Panc1 (cell line): ENCODE results near the gene TC2N. TPM values are rescaled to one million over a fixed set of nuclear protein-coding genes. Genes with fewer than 3 reads are reported as not detected.

Experiments
- ATAC-seq: fragments of 200-7000 bp; cut with Tn5 transposase; 2 replicates; pipeline ENCODE4 v1.9.1; 2020; ENCODE audit warnings: mild to moderate bottlenecking, moderate library complexity
- BruUV-seq: library from RNA; stranded (reverse); fragments of 400-500 nt; replicated peaks from 2 replicates; lab custom pipeline; 2021; lab: Mats Ljungman, UMichigan
- CTCF ChIA-PET: fragments of 300-600 bp; sonication (Branson Sonifier 250); formaldehyde crosslinking; loops from one replicate; lab custom pipeline; 2022; ENCODE audit warnings: antibody characterized with exemption; lab: Charles Lee
- POLR2A ChIA-PET: fragments of 300-600 bp; sonication (Branson Sonifier 250); formaldehyde crosslinking; loops from one replicate; lab custom pipeline; 2022; ENCODE audit warnings: antibody characterized with exemption; lab: Charles Lee
- DNase-seq: peaks from one replicate; pipeline ENCODE4 v3.0.0-alpha.2; 2010; ENCODE audit warnings: low read depth, low spot score
- H3K27ac ChIP-seq: 2 replicates; pipeline ENCODE4 v1.5.1; 2011; ENCODE audit warnings: mild to moderate bottlenecking, low read length, inconsistent platforms
- H3K27me3 ChIP-seq: fragments of 200-500 bp; sonication (Bioruptor generic); 2 replicates; pipeline ENCODE4 v1.6.0; 2014; ENCODE audit warnings: low read length, inconsistent platforms; ENCODE audit not compliant: control insufficient read depth, insufficient read depth
- H3K36me3 ChIP-seq: fragments of 200-500 bp; sonication (Bioruptor generic); 2 replicates; pipeline ENCODE4 v1.5.1; 2014; ENCODE audit warnings: inconsistent platforms, mild to moderate bottlenecking, low read length, moderate library complexity; ENCODE audit not compliant: control insufficient read depth, insufficient read depth
- H3K4me1 ChIP-seq: 2 replicates; pipeline ENCODE4 v1.5.1; 2011; ENCODE audit warnings: inconsistent platforms, mild to moderate bottlenecking, low read length, moderate library complexity; ENCODE audit not compliant: control insufficient read depth, insufficient read depth
- H3K4me3 ChIP-seq, 2 experiments: 2 replicates each; pipeline ENCODE4 v1.5.1; 2011 to 2012; ENCODE audit warnings: low read depth in 2 of 2, low read length in 2 of 2, mild to moderate bottlenecking in 2 of 2, inconsistent platforms in 1 of 2, moderate library complexity in 1 of 2
- H3K9me3 ChIP-seq: fragments of 200-500 bp; sonication (Bioruptor generic); 2 replicates; pipeline ENCODE4 v1.5.1; 2014; ENCODE audit warnings: low read depth, mild to moderate bottlenecking, inconsistent platforms, low read length, moderate library complexity; ENCODE audit not compliant: control insufficient read depth, insufficient read depth
- CTCF ChIP-seq: fragments of 450-650 bp; IDR thresholded peaks from 2 replicates; pipeline ENCODE4 v1.5.1; 2017; ENCODE audit warnings: mild to moderate bottlenecking
- POLR2AphosphoS5 ChIP-seq: IDR thresholded peaks from 2 replicates; pipeline ENCODE4 v1.6.1; 2012; ENCODE audit warnings: mild to moderate bottlenecking, low read depth, low read length, moderate library complexity
- REST ChIP-seq, 2 experiments: IDR thresholded peaks; 2 replicates each; pipeline ENCODE4 v1.6.1; 2011 to 2012; ENCODE audit warnings: low read depth in 2 of 2, control low read depth in 1 of 2, low read length in 1 of 2, mild to moderate bottlenecking in 1 of 2, moderate library complexity in 1 of 2; ENCODE audit not compliant: insufficient read depth in 1 of 2
- SIN3A ChIP-seq: IDR thresholded peaks from 2 replicates; pipeline ENCODE4 v1.6.1; 2012; ENCODE audit warnings: low read depth, mild to moderate bottlenecking, low read length, moderate library complexity, borderline replicate concordance; ENCODE audit not compliant: insufficient read depth
- TCF7L2 ChIP-seq: IDR thresholded peaks from 2 replicates; pipeline ENCODE4 v1.6.1; 2011; ENCODE audit warnings: mild to moderate bottlenecking, low read depth, low read length, inconsistent platforms
- in situ Hi-C: cut with HindIII; loops from 2 replicates; pipeline ENCODE4 v1.10.0; 2016; ENCODE audit warnings: low sequenced_read_pairs, low pct_unique_long_range_greater_than_20kb
- intact Hi-C: fragments of 100-400 bp; cut with micrococcal nuclease; formaldehyde crosslinking; loops from one replicate; pipeline ENCODE4 v1.10.0; 2022; ENCODE audit not compliant: unreplicated experiment
- total RNA-seq: library from RNA; stranded (reverse); gene quantifications from one replicate; pipeline ENCODE4 v1.2.1, GENCODE V29; 2021; ENCODE audit not compliant: unreplicated experiment

TC2N gene
- total RNA-seq, 1 experiment from 2014 or later: 0.49 TPM

GRCh38 chr14:91885113-91885712 is 17.9 kb upstream of the TC2N start:
- no peak for DNase-seq
- no TSS peak for BruUV-seq
- TF ChIP-seq REST (IDR thresholded peaks at IDR 0.05; ENCODE audit: insufficient read depth in 1 of 2, low read depth in 2 of 2, low read length in 1 of 2): no peak
- TF ChIP-seq TCF7L2: no peak
- no peak for TF ChIP-seq CTCF
- TF ChIP-seq SIN3A: no peak
- no peak for TF ChIP-seq POLR2AphosphoS5
- H3K27ac ChIP-seq: no peak overlapping the region
- intact Hi-C loops (no loop called here), in situ Hi-C loops (no loop called here)
- POLR2A ChIA-PET: no interaction called here
- no peaks in the 10 kb centered on the region for H3K4me1 ChIP-seq
- no peaks in the 10 kb centered on the region for H3K27me3 ChIP-seq
- H3K4me3 ChIP-seq: no peak overlapping the region
- no peak for ATAC-seq
- H3K36me3 ChIP-seq: no peaks in the 10 kb centered on the region
- CTCF ChIA-PET: no interaction called here
- H3K9me3 ChIP-seq: no peaks in the 10 kb centered on the region

- intact Hi-C loops: no loop called here
- DNase-seq: no peak
- Histone ChIP-seq H3K27ac (no peak overlapping the region), H3K4me3 (no peak overlapping the region), H3K9me3 (no peaks in the 10 kb centered on the region), H3K4me1 (no peaks in the 10 kb centered on the region), H3K27me3 (no peaks in the 10 kb centered on the region), H3K36me3 (no peaks in the 10 kb centered on the region)
- ChIA-PET POLR2A (no interaction called here), CTCF (no interaction called here)
- in situ Hi-C loops: no loop called here
- no TSS peak for BruUV-seq
- no peak for TF ChIP-seq REST (IDR thresholded peaks at IDR 0.05; ENCODE audit: insufficient read depth in 1 of 2, low read depth in 2 of 2, low read length in 1 of 2)
- TF ChIP-seq POLR2AphosphoS5: no peak
- no peak for ATAC-seq
These were observed 17.3 kb upstream of the TC2N start for GRCh38 chr14:91884664-91885063.
